NCI-H146 (cell line): ENCODE data around the gene PARK7.
A peak's percentile ranks its signal among the peaks of the same experiment; 100 is the strongest.

Experiments used
- DNase-seq: peaks from one replicate; lab custom pipeline; 2025; lab: John Stamatoyannopoulos, UW

The PARK7 gene

DNA sequence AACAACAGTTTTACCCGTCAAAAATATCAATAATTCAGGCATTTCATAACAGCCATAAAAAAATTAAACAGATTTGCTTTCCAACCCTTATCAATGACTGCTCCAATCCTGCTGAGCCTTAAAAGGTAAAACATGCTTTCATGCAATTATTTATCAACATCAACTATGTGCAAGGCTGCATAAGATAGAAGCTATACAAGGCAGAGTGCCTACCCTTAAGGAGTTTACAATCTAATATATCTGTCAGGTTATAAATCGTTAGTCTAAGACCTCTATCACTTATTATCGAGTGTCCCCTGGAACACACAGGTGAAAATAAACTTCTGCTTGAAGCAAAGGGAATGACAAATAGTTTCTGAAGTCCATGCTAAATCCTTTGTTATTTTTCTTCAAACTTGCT is 62.8 kb downstream of the PARK7 start:
- no peak for DNase-seq

DNA sequence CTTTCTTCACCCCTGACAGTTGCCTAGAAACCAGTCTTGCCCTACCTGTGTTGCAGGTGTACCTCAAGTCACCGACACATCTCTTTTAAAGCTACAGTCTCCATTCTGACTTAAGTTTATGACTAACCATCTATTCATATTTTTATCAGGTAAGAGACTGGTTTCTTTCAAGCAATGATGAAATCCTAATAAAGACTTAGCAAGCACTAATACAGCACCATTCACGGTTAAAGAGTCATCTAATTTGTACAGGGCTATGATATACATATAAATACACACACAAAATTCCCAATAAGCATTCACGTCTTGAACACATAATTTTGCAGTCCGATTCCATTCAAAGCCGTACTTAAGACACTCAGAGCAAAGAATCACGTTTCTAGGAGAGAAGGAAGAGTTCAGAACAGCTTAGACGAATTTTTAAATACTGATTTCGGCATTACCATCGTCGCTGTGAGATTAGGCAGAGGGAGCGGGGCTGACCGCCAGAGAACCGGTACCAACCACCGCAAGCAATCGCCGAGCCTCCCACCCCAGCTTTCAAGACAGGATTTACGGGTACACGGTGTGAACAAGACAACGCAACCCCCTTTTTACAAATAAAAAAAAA is 63.7 kb downstream of the PARK7 start:
- no peak for DNase-seq

DNA sequence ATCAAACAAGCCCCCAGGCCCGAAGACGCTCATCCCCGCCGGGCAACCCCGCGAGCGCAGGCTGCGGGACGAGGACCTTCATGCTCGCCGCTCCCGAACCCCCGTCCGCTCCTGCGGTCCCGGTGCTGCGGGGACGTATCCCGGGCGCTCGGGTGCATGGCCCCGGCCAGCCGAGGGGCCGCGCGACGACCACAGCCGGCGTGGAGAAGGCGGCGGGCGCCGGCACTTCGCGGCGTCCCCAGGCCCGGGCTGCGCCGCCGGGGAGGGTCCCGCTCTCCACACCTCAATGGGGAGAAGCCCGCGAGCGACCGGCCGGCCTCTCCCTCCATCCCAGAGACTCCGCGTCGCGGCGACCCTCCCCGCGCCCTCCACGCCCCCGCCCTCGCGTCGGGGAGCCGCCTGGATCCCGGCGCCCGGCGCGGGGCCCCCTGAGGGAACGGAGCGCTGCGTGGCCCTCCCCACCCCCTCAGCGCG is 64.2 kb downstream of the PARK7 start:
- DNase-seq = no peak

DNA sequence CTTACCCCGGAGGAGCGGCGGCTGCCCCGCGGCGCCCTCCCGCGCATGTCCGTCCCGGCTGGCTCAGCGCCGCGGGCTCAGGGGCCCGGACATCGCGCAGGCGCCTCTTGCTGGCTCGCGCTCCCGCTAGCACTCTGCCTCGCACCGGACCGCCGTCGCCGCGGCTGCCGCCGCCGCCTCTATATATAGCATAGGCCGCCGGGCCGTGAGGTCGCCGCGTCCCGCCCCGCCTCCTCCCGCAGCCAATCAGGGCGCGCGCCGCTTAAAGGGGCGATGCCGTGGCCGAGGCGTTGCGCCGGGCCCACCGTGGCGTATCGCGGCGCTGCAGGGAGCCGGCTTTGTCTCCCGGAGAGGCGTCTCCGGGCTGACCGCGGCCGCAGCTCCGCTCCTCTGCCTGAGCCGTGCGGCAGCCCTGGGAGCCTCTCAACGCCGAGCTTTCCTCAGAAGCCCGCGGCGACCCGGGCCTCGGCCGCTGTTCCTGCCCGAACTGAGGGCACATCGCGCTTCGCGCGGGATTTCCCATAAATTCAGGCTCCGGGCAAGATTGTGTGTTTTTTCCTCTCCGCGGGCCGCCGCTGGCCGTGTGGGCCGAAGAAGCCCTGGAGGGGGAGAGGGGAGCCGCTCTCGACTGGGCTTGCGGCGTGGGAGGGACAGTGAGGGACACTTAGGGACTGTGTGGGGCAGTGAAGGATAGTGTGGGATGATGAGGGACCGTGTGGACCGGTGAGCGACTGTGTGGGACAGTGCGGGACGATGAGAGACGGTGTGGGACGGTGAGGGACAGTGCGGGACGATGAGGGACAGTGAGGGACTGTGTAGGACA is 64.9 kb downstream of the PARK7 start, which contains the start of gene ERRFI1:
TSS of gene ERRFI1 (minus strand) at position 157 of the 823 bp plus-strand sequence. CDS start 10,690 bp downstream, outside the sequence.
- DNase-seq = peak; percentile 84

GRCh38 chr1:8026976-8027747 is 65.7 kb downstream of the PARK7 start:
- DNase-seq = no peak

- DNase-seq = no peak
These were observed 66.4 kb downstream of the PARK7 start for GRCh38 chr1:8027748-8028570.

DNA sequence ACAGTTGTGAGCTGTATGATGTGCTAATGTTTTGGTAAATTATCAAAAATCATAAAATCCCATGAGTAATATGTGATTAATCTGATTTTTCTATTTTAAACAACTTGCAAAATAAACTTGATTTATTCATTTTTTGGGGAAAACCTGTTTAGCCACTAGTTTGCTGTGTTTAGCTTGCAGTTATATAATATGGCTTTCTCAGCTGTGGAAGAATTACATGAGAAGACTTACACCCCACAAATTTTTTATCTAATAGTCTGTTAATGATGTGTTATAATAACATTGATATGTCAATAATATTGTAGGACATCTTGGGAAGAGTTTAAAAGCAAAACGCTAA is 67.0 kb downstream of the PARK7 start:
- DNase-seq = no peak

DNA sequence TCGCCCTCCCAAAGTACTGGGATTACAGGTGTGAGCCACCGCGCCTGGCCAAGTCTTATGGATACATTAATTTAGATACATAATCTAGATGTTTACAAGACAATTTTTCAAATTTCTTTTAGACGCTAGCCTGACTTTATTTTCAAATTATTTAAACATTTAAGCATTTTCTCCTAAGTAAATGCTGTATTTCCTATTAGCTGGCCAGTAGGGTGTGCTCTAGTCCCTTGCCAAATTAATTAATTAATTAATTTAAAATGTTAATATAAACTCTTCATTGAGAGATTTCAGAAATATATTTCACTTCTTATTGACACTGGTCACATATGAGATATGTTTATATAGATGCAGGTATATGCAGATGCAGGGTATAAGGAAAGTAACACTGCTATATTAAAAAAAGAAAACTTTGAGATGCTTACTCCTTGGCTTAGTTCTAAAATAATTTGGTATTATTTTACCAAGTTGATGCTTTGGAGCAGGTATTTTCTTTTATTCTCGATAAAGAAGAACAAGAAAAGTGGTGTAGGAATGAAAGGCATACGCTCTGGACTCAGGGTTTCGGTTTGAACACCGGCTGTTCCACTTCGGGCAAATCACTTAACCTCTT is 69.8 kb downstream of the PARK7 start:
- no peak for DNase-seq

- no peak for DNase-seq
These were observed 70.9 kb downstream of the PARK7 start for GRCh38 chr1:8032366-8032910.

DNA sequence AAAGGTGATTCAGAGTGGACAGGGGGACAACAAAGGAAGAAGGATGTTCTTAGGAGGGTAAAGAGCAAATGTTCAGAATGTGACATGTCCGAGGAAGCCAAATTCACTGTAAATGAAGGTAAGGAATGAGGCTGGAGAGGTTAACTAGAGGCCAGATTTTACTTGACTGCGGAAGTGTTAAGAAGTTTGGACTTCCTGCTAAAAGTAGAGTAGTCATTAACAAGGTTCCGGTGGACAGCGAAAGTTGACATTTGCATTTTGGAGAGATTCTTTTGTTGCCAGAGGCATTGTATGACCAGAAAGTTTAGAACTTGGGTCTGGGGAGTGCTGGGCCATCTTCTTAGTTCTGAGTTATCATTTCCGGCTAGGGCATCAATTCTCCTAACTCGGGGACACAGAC is 71.8 kb downstream of the PARK7 start:
- DNase-seq = no peak
